Stomach smooth muscle (tissue), 2 donors: ENCODE measurements around the gene ATP6V0B.

Experiments
- H3K27ac ChIP-seq: one replicate; pipeline ENCODE4 v1.7.0; 2013; ENCODE audit warnings: mild to moderate bottlenecking, low read length, inconsistent platforms
- H3K27me3 ChIP-seq, 2 donors: one replicate each; pipeline ENCODE4 v1.7.0; 2013; ENCODE audit warnings: low read length in 2 of 2; ENCODE audit not compliant: insufficient read depth in 2 of 2, control insufficient read depth in 1 of 2
- H3K36me3 ChIP-seq, 2 donors: one replicate each; pipeline ENCODE4 v1.7.0; 2013; ENCODE audit warnings: low read length in 2 of 2; ENCODE audit not compliant: control insufficient read depth in 2 of 2, insufficient read depth in 2 of 2
- H3K4me1 ChIP-seq: one replicate; pipeline ENCODE4 v1.7.0; 2013; ENCODE audit warnings: low read length; ENCODE audit not compliant: control insufficient read depth, insufficient read depth
- H3K4me3 ChIP-seq, 2 donors: one replicate each; pipeline ENCODE4 v1.7.0; 2013; ENCODE audit warnings: low read length in 2 of 2
- H3K9ac ChIP-seq, 2 donors: one replicate each; pipeline ENCODE4 v1.7.0; 2013; ENCODE audit warnings: low read length in 2 of 2, mild to moderate bottlenecking in 1 of 2
- H3K9me3 ChIP-seq, 2 donors: one replicate each; pipeline ENCODE4 v1.7.0; 2013; ENCODE audit warnings: low read length in 2 of 2; ENCODE audit not compliant: control insufficient read depth in 2 of 2
- donor health status: healthy.
- donor health status: Pancreatic carcinoma.

The ATP6V0B gene

DNA sequence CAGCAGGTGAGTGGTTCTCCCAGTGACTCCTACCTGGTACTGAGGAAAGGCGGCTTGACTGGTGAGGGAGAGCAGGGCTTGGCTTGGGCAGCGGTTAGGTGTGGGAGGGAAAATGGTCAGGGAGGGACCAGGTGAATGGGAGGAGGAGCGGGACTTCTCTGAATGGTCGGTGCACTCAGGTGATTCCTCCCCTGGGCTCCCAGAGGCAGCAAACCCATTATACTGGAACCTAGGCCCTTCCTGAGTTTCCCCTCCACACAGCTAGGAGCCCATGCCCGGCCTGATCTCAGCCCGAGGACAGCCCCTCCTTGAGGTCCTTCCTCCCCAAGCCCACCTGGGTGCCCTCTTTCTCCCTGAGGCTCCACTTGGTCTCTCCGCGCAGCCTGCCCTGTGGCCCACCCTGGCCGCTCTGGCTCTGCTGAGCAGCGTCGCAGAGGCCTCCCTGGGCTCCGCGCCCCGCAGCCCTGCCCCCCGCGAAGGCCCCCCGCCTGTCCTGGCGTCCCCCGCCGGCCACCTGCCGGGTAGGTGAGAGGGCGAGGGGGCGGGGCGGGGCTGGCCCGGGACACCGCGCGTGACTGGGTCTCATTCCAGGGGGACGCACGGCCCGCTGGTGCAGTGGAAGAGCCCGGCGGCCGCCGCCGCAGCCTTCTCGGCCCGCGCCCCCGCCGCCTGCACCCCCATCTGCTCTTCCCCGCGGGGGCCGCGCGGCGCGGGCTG lies 38.9 kb upstream of the ATP6V0B start:
- no peak overlapping the region for H3K27ac ChIP-seq
- H3K4me1 ChIP-seq: peaks cover 40% of the 10 kb centered on the region
- peak overlapping the region; percentile 13 to 58 for H3K9ac ChIP-seq
- peak overlapping the region; percentile 43 to 69 for H3K4me3 ChIP-seq
- H3K36me3 ChIP-seq: no peaks in the 10 kb centered on the region
- no peaks in the 10 kb centered on the region for H3K27me3 ChIP-seq
- no peaks in the 10 kb centered on the region for H3K9me3 ChIP-seq

DNA sequence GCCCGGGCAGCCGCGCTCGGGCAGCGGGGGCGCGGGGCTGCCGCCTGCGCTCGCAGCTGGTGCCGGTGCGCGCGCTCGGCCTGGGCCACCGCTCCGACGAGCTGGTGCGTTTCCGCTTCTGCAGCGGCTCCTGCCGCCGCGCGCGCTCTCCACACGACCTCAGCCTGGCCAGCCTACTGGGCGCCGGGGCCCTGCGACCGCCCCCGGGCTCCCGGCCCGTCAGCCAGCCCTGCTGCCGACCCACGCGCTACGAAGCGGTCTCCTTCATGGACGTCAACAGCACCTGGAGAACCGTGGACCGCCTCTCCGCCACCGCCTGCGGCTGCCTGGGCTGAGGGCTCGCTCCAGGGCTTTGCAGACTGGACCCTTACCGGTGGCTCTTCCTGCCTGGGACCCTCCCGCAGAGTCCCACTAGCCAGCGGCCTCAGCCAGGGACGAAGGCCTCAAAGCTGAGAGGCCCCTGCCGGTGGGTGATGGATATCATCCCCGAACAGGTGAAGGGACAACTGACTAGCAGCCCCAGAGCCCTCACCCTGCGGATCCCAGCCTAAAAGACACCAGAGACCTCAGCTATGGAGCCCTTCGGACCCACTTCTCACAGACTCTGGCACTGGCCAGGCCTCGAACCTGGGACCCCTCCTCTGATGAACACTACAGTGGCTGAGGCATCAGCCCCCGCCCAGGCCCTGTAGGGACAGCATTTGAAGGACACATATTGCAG lies 38.2 kb upstream of the ATP6V0B start:
- peaks cover 40% of the 10 kb centered on the region for H3K4me1 ChIP-seq
- peak overlapping the region; percentile 60 to 69 for H3K4me3 ChIP-seq
- H3K27me3 ChIP-seq: no peaks in the 10 kb centered on the region
- H3K9ac ChIP-seq: peak overlapping the region; percentile 53 to 60
- peak overlapping the region; percentile 6 for H3K27ac ChIP-seq
- no peaks in the 10 kb centered on the region for H3K36me3 ChIP-seq
- H3K9me3 ChIP-seq: no peaks in the 10 kb centered on the region

DNA sequence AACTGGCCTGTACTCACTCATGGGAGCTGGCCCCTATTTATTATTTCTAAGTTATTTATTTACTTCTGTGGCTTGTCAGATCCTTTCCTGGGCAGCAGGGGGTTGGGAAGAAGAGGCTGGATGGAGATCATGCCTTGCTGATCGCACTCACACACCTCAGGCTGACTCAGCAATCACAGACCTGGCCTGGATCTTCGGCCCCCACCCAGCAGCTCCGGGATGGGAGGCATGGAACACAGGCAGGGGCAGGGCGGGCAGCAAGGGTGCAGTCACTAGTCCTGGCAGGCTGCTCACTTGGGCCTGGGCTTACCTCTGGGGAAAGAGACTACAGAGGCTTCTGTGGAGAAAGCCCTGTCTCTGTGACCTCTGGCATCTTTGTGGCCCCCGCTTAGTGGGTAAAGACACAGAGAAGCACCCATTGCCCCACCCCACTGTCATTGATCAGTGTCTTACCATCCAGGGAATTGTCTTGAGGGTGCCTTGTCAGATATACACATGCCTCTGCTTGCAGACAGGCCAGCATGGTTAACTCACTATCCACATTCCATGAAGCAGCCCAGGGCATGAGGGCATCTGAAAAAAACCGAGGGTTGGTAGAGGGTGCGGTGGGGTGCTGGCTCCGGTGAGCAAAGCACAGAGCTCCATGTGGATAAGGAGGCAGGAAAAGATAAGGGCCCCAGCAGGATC lies 37.4 kb upstream of the ATP6V0B start:
- Histone ChIP-seq H3K4me1 (peaks cover 40% of the 10 kb centered on the region), H3K9ac (no peak overlapping the region), H3K36me3 (no peaks in the 10 kb centered on the region), H3K9me3 (no peaks in the 10 kb centered on the region), H3K27ac (no peak overlapping the region), H3K27me3 (no peaks in the 10 kb centered on the region), H3K4me3 (peak overlapping the region in 1 of 2 donors; percentile 69)

DNA sequence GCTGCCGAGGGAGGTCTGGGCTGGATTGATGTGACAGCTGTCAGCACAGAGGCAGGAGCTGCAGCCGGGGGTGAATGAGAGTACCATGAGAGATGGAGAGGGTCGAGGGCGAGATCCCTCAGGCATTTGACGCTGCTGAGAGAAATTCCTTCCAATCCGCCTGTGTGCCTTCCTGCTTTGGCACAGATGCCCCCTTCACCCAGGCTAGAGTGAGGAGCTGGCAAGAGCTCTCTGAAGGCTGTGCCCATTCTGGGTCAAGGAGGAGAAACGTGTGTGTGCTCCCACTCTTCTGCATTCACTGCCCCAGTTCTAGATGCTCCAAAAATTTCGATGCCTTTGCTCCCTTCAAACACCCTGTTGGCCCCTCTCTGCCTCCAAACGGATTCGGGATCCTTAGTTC lies 36.4 kb upstream of the ATP6V0B start:
- no peaks in the 10 kb centered on the region for H3K27me3 ChIP-seq
- no peak overlapping the region for H3K4me3 ChIP-seq
- no peaks in the 10 kb centered on the region for H3K9me3 ChIP-seq
- H3K4me1 ChIP-seq: peaks cover 33% of the 10 kb centered on the region
- no peak overlapping the region for H3K27ac ChIP-seq
- H3K36me3 ChIP-seq: no peaks in the 10 kb centered on the region
- no peak overlapping the region for H3K9ac ChIP-seq

- Histone ChIP-seq H3K4me1 (peaks cover 26% of the 10 kb centered on the region), H3K4me3 (no peak overlapping the region), H3K9me3 (no peaks in the 10 kb centered on the region), H3K9ac (no peak overlapping the region), H3K36me3 (no peaks in the 10 kb centered on the region), H3K27ac (no peak overlapping the region), H3K27me3 (no peaks in the 10 kb centered on the region)
These were observed 35.7 kb upstream of the ATP6V0B start for GRCh38 chr1:43938892-43939587.

- no peaks in the 10 kb centered on the region for H3K9me3 ChIP-seq
- no peaks in the 10 kb centered on the region for H3K27me3 ChIP-seq
- H3K9ac ChIP-seq: no peak overlapping the region
- no peak overlapping the region for H3K27ac ChIP-seq
- H3K4me3 ChIP-seq: no peak overlapping the region
- no peaks in the 10 kb centered on the region for H3K36me3 ChIP-seq
- H3K4me1 ChIP-seq: peaks cover 16% of the 10 kb centered on the region
These were observed 32.3 kb upstream of the ATP6V0B start for GRCh38 chr1:43942411-43942810.

GRCh38 chr1:43944860-43945259 lies 29.9 kb upstream of the ATP6V0B start:
- Histone ChIP-seq H3K9ac (peak overlapping the region; percentile 21 to 27), H3K4me1 (peaks cover 34% of the 10 kb centered on the region), H3K27ac (peak overlapping the region; percentile 18), H3K4me3 (no peak overlapping the region), H3K36me3 (peaks cover 0 to 2% of the 10 kb centered on the region in 2 donors), H3K9me3 (no peaks in the 10 kb centered on the region), H3K27me3 (no peaks in the 10 kb centered on the region)

DNA sequence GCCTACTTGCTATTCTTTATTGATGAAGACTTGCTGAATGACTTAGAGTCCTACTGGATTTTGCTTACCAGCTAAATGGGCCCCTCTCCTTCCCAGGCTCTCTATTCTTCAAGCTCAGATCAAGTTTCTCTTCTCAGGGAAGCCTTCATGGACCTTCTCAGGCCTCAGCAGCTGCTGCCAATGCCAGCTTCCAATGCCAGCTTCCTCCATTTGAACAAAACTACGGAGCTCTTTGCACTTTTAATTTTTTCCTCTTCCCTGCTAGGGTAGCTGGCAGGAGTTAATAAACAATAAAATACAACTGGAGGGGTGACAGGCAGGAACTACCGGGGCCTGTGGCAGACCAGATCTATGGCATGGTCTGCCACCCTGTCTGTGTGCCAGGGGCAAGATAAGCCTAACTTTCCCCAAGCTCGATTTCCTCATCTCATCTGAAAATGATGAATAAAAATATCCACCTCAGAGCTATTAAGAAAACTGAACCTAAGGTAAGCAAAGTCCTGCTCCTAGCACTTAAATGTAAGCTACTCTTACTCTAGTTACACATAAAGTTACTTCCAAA lies 29.0 kb upstream of the ATP6V0B start:
- peaks cover 34% of the 10 kb centered on the region for H3K4me1 ChIP-seq
- H3K9ac ChIP-seq: peak overlapping the region; percentile 98
- no peaks in the 10 kb centered on the region for H3K9me3 ChIP-seq
- no peaks in the 10 kb centered on the region for H3K27me3 ChIP-seq
- H3K27ac ChIP-seq: peak overlapping the region; percentile 98
- H3K4me3 ChIP-seq: peak overlapping the region; percentile 95 to 97
- peaks cover 4% of the 10 kb centered on the region in 2 donors for H3K36me3 ChIP-seq

GRCh38 chr1:43946236-43947060 lies 28.3 kb upstream of the ATP6V0B start, which contains the start of gene IPO13:
TSS of gene IPO13 (plus strand) at chr1:43946950. CDS start at chr1:43947601, 651 bp downstream.
- H3K9me3 ChIP-seq: no peaks in the 10 kb centered on the region
- H3K27ac ChIP-seq: peak within 1 kb of the TSS; percentile 98
- H3K36me3 ChIP-seq: peaks cover 4 to 7% of the 10 kb centered on the region in 2 donors
- H3K4me1 ChIP-seq: peaks cover 36% of the 10 kb centered on the region
- peak within 1 kb of the TSS; percentile 95 to 97 for H3K4me3 ChIP-seq
- H3K9ac ChIP-seq: peak within 1 kb of the TSS; percentile 98
- no peaks in the 10 kb centered on the region for H3K27me3 ChIP-seq
